Breast epithelium (tissue), 4 donors: ENCODE measurements around the gene ABCB7. TPM values are rescaled to one million over a fixed set of nuclear protein-coding genes. Genes with fewer than 3 reads are reported as not detected.
A peak's percentile ranks its signal among the peaks of the same experiment; 100 is the strongest.
"Not testable (repeated sequence)": the region's sequence is repeated elsewhere in the genome, so short reads cannot be mapped to it uniquely, and the experiment has no call there.

Experiments used
- DNase-seq, 2 donors: peaks; one replicate each; pipeline ENCODE4 v3.0.0-alpha.2; 2019; ENCODE audit warnings: low spot score in 2 of 2
- H3K27ac ChIP-seq, 2 donors: fragments of 200-600 bp; sonication (generic) in 1 of 2; one replicate each; pipeline ENCODE4 v1.5.1; 2016 to 2019; ENCODE audit warnings: mild to moderate bottlenecking in 1 of 2
- H3K27me3 ChIP-seq, 2 donors: fragments of 200-600 bp; sonication (generic) in 1 of 2; one replicate each; pipeline versions ENCODE4 v1.5.1 to v1.6.0; 2017 to 2019; ENCODE audit warnings: control low read depth in 1 of 2, mild to moderate bottlenecking in 1 of 2
- H3K36me3 ChIP-seq: fragments of 200-600 bp; one replicate; pipeline ENCODE4 v1.5.1; 2019
- H3K4me1 ChIP-seq, 2 donors: fragments of 200-600 bp; sonication (generic); one replicate each; pipeline ENCODE4 v1.5.1; 2016 to 2019; ENCODE audit warnings: control low read depth in 1 of 2
- H3K4me3 ChIP-seq, 3 donors: fragments of 200-600 bp; sonication (generic); 1 replicate in 2 of 3; 2 replicates in 1 of 3; pipeline ENCODE4 v1.5.1; 2016 to 2019; ENCODE audit warnings: mild to moderate bottlenecking in 3 of 3, moderate library complexity in 2 of 3
- H3K9me3 ChIP-seq, 2 donors: fragments of 200-600 bp; sonication (generic) in 1 of 2; one replicate each; pipeline ENCODE4 v1.5.1; 2016 to 2019; ENCODE audit warnings: control low read depth in 1 of 2
- CTCF ChIP-seq, 3 donors: fragments of 450-650 bp; IDR thresholded peaks; one replicate each; pipeline ENCODE4 v1.5.1; 2016 to 2017; ENCODE audit warnings: antibody characterized with exemption in 3 of 3, mild to moderate bottlenecking in 3 of 3, moderate library complexity in 3 of 3
- POLR2A ChIP-seq: fragments of 450-650 bp; IDR thresholded peaks from one replicate; pipeline ENCODE4 v1.6.1; 2016; ENCODE audit warnings: antibody characterized with exemption, mild to moderate bottlenecking, moderate library complexity
- POLR2AphosphoS5 ChIP-seq, 3 donors: sonication (generic); formaldehyde crosslinking; IDR thresholded peaks; one replicate each; pipeline ENCODE4 v1.6.1; 2017; ENCODE audit warnings: antibody characterized with exemption in 3 of 3
- intact Hi-C: fragments of 100-400 bp; cut with DNase I; formaldehyde crosslinking; loops from one replicate; pipeline ENCODE4 v1.15.1; 2023; ENCODE audit warnings: low total_unique reads
- total RNA-seq, 3 donors: library from RNA; depleted of rRNA; stranded (reverse); fragments of >200 nt; gene quantifications; one replicate each; pipeline ENCODE4 v1.1.0, GENCODE V29; 2016

Gene ABCB7
- total RNA-seq, 3 donors from 2014 or later: 53.4 to 75.8 (median 70.5) TPM

DNA sequence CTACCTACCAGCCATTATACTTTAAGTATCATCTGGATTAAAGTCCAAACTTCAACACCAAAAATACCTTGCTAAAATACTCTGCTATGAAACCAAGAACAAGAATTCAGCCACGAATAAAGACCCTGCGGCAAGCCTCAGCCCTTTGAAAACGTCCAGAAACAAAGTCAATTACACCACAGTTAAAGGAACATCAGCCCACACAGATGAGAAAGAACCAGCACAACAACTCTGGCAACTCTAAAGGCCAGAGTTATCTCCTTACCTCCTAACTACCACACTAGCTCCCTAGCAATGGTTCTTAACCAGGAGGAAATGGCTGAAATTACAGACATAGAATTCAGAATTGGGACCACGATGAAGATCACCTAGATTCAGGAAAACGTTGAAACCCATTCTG lies 23.4 kb downstream of the ABCB7 start:
- peaks cover 0 to 12% of the 10 kb centered on the region in 2 donors for H3K27me3 ChIP-seq
- TF ChIP-seq POLR2AphosphoS5 (IDR thresholded peaks at IDR 0.05) (no peak), POLR2A (no peak), CTCF (IDR thresholded peaks at IDR 0.05) (no peak)
- H3K27ac ChIP-seq: no peak overlapping the region
- no peaks in the 10 kb centered on the region for H3K4me1 ChIP-seq
- H3K36me3 ChIP-seq: no peaks in the 10 kb centered on the region
- intact Hi-C loops: no loop called here
- peaks cover 0 to 11% of the 10 kb centered on the region in 2 donors for H3K9me3 ChIP-seq
- no peak overlapping the region for H3K4me3 ChIP-seq
- DNase-seq: no peak

DNA sequence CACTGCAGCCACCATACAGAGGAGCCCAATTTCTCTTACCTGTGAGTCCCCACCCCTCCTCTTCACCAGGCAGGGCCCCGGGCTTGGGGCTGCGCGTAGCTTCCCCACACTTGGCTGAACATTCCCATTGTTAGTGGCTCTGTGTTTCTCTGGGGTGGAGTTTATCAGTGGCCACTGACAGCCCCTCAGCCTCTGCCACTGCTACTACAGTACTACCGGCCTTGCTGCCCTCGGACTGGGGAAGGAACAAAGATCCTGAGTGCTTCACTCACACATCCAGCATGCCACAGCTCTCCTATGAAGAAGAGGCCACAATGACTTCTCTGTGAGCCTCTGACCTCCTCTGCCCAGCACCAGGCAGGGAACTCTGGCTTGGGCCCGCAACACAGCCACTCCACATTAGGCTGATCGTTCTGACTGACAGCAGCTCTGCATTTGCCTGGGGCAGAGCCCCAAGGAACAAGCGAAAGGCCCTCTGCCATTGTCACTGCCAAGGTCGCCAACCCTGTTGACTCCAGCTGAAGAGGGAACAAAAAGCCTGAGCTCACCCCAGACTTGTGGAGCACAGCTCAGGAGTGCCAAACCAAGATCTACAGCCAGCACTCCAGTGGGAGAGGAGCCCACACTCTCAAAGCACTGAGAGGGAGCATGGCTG lies 24.0 kb downstream of the ABCB7 start:
- intact Hi-C loops: no loop called here
- no peaks in the 10 kb centered on the region for H3K4me1 ChIP-seq
- peak overlapping the region in 1 of 2 donors; percentile 49 for H3K27ac ChIP-seq
- peaks cover 0 to 11% of the 10 kb centered on the region in 2 donors for H3K9me3 ChIP-seq
- peaks cover 0 to 12% of the 10 kb centered on the region in 2 donors for H3K27me3 ChIP-seq
- no peaks in the 10 kb centered on the region for H3K36me3 ChIP-seq
- TF ChIP-seq CTCF (IDR thresholded peaks at IDR 0.05) (no peak), POLR2AphosphoS5 (IDR thresholded peaks at IDR 0.05) (no peak), POLR2A (no peak)
- no peak overlapping the region for H3K4me3 ChIP-seq
- DNase-seq: no peak

GRCh38 chrX:75129069-75129468 lies 27.0 kb downstream of the ABCB7 start:
- intact Hi-C loops, H3K27ac ChIP-seq, H3K36me3 ChIP-seq, H3K4me1 ChIP-seq, DNase-seq, H3K4me3 ChIP-seq, H3K9me3 ChIP-seq: not testable (repeated sequence)
- H3K27me3 ChIP-seq: peaks cover 0 to 15% of the 10 kb centered on the region in 2 donors

- H3K4me3 ChIP-seq: no peak overlapping the region
- no peaks in the 10 kb centered on the region for H3K36me3 ChIP-seq
- H3K27me3 ChIP-seq: peaks cover 0 to 7% of the 10 kb centered on the region in 2 donors
- TF ChIP-seq POLR2A (no peak), CTCF (IDR thresholded peaks at IDR 0.05) (no peak), POLR2AphosphoS5 (IDR thresholded peaks at IDR 0.05) (no peak)
- DNase-seq: no peak
- intact Hi-C loops: no loop called here
- H3K9me3 ChIP-seq: no peaks in the 10 kb centered on the region
- H3K4me1 ChIP-seq: no peaks in the 10 kb centered on the region
- H3K27ac ChIP-seq: no peak overlapping the region
These were observed 37.8 kb downstream of the ABCB7 start for GRCh38 chrX:75118296-75118695.

GRCh38 chrX:75115707-75116413 lies 40.2 kb downstream of the ABCB7 start:
- TF ChIP-seq CTCF (IDR thresholded peaks at IDR 0.05): no peak
- no peak for TF ChIP-seq POLR2AphosphoS5 (IDR thresholded peaks at IDR 0.05)
- TF ChIP-seq POLR2A: no peak
- H3K36me3 ChIP-seq: no peaks in the 10 kb centered on the region
- no peaks in the 10 kb centered on the region for H3K4me1 ChIP-seq
- no peaks in the 10 kb centered on the region for H3K9me3 ChIP-seq
- H3K27ac ChIP-seq: no peak overlapping the region
- no peak overlapping the region for H3K4me3 ChIP-seq
- H3K27me3 ChIP-seq: peaks cover 0 to 4% of the 10 kb centered on the region in 2 donors
- DNase-seq: no peak
- intact Hi-C loops: no loop called here
